Natural killer cell treated with Interleukin-12 subunit alpha and Interleukin-12 subunit beta and Interleukin-15 and Interleukin-18, amount 100 ng/mL, for 72 hours (primary cell): Measurements from ENCODE around the gene VSTM2A. TPM values are rescaled to one million over a fixed set of nuclear protein-coding genes. Genes with fewer than 3 reads are reported as not detected.

Experiments
- ATAC-seq, 2 donors: fragments of 150-1000 bp; cut with Tn5 transposase in 1 of 2; sonication (Bioruptor Pico), chemical (Tn5 transposase) in 1 of 2; 2 replicates each; pipeline ENCODE4 v1.10.0; 2021
- DNase-seq: peaks from one replicate; pipeline ENCODE4 v3.0.0; 2022; ENCODE audit warnings: low spot score
- H3K27ac Mint-ChIP-seq, 2 donors: 1 replicate in 1 of 2; 2 replicates in 1 of 2; pipeline ENCODE4 v1.8.0; 2022; ENCODE audit warnings: mixed read lengths in 2 of 2, mild to moderate bottlenecking in 1 of 2, moderate library complexity in 1 of 2
- H3K27me3 Mint-ChIP-seq, 2 donors: 1 replicate in 1 of 2; 2 replicates in 1 of 2; pipeline ENCODE4 v1.8.0; 2022; ENCODE audit warnings: mixed read lengths in 2 of 2
- H3K36me3 Mint-ChIP-seq: one replicate; pipeline ENCODE4 v1.8.0; 2022; ENCODE audit warnings: mixed read lengths
- H3K4me1 Mint-ChIP-seq, 2 donors: 1 replicate in 1 of 2; 2 replicates in 1 of 2; pipeline ENCODE4 v1.8.0; 2022; ENCODE audit warnings: low read depth in 2 of 2, mixed read lengths in 2 of 2, mild to moderate bottlenecking in 1 of 2
- H3K4me3 Mint-ChIP-seq: one replicate; pipeline ENCODE4 v1.8.0; 2022; ENCODE audit warnings: mixed read lengths
- H3K9me3 Mint-ChIP-seq: 2 replicates; pipeline ENCODE4 v1.8.0; 2022; ENCODE audit warnings: mixed read lengths
- total RNA-seq, 2 donors: library from RNA; stranded (reverse); gene quantifications; one replicate each; pipeline ENCODE4 v1.2.3, GENCODE V29; 2022

The VSTM2A gene
- total RNA-seq, 2 donors from 2014 or later = not detected

GRCh38 chr7:54560198-54560597 lies 18.0 kb downstream of the VSTM2A start:
- H3K9me3 Mint-ChIP-seq = peaks cover 2% of the 10 kb centered on the region
- no peak for DNase-seq
- H3K27ac Mint-ChIP-seq = no peak overlapping the region
- no peak overlapping the region for H3K4me3 Mint-ChIP-seq
- H3K36me3 Mint-ChIP-seq = no peaks in the 10 kb centered on the region
- H3K27me3 Mint-ChIP-seq = no peaks in the 10 kb centered on the region
- no peaks in the 10 kb centered on the region for H3K4me1 Mint-ChIP-seq
- ATAC-seq = no peak

GRCh38 chr7:54560723-54561122 lies 18.5 kb downstream of the VSTM2A start:
- no peak for ATAC-seq
- no peaks in the 10 kb centered on the region for H3K9me3 Mint-ChIP-seq
- H3K4me1 Mint-ChIP-seq = no peaks in the 10 kb centered on the region

GRCh38 chr7:54563329-54563916 lies 21.2 kb downstream of the VSTM2A start:
- no peaks in the 10 kb centered on the region for H3K4me1 Mint-ChIP-seq
- H3K27me3 Mint-ChIP-seq = no peaks in the 10 kb centered on the region
- H3K36me3 Mint-ChIP-seq = no peaks in the 10 kb centered on the region
- no peak for ATAC-seq
- H3K9me3 Mint-ChIP-seq = no peaks in the 10 kb centered on the region
- no peak overlapping the region for H3K4me3 Mint-ChIP-seq
- H3K27ac Mint-ChIP-seq = no peak overlapping the region
- no peak for DNase-seq

More at GRCh38 chr7:54560723-54561122, 18.5 kb downstream of the VSTM2A start:
- Mint-ChIP-seq H3K27me3 (no peaks in the 10 kb centered on the region), H3K4me3 (no peak overlapping the region), H3K27ac (no peak overlapping the region), H3K36me3 (no peaks in the 10 kb centered on the region)
- DNase-seq = no peak

- Mint-ChIP-seq H3K4me3 (no peak overlapping the region), H3K9me3 (no peaks in the 10 kb centered on the region), H3K36me3 (no peaks in the 10 kb centered on the region), H3K4me1 (no peaks in the 10 kb centered on the region), H3K27me3 (no peaks in the 10 kb centered on the region), H3K27ac (no peak overlapping the region)
- no peak for ATAC-seq
- no peak for DNase-seq
Observed at GRCh38 chr7:54565432-54565831, 23.3 kb downstream of the VSTM2A start.

GRCh38 chr7:54581511-54581910 lies 39.3 kb downstream of the VSTM2A start:
- Mint-ChIP-seq H3K27me3 (no peaks in the 10 kb centered on the region), H3K4me3 (no peak overlapping the region), H3K36me3 (no peaks in the 10 kb centered on the region), H3K27ac (no peak overlapping the region), H3K9me3 (peaks cover 12% of the 10 kb centered on the region), H3K4me1 (no peaks in the 10 kb centered on the region)
- ATAC-seq (no peak), DNase-seq (no peak)

- no peaks in the 10 kb centered on the region for H3K4me1 Mint-ChIP-seq
- H3K36me3 Mint-ChIP-seq = no peaks in the 10 kb centered on the region
- H3K4me3 Mint-ChIP-seq = no peak overlapping the region
- DNase-seq (no peak), ATAC-seq (no peak)
- peaks cover 16% of the 10 kb centered on the region for H3K9me3 Mint-ChIP-seq
- H3K27ac Mint-ChIP-seq = no peak overlapping the region
- no peaks in the 10 kb centered on the region for H3K27me3 Mint-ChIP-seq
Observed at GRCh38 chr7:54591404-54592386, 49.5 kb downstream of the VSTM2A start.

- ATAC-seq = no peak
- H3K4me1 Mint-ChIP-seq = no peaks in the 10 kb centered on the region
- peaks cover 14% of the 10 kb centered on the region for H3K9me3 Mint-ChIP-seq
- H3K27me3 Mint-ChIP-seq = no peaks in the 10 kb centered on the region
- H3K27ac Mint-ChIP-seq = no peak overlapping the region
- H3K4me3 Mint-ChIP-seq = no peak overlapping the region
- H3K36me3 Mint-ChIP-seq = no peaks in the 10 kb centered on the region
- no peak for DNase-seq
Observed at GRCh38 chr7:54596747-54597146, 54.6 kb downstream of the VSTM2A start.

GRCh38 chr7:54615537-54615936 lies 73.4 kb downstream of the VSTM2A start:
- H3K27me3 Mint-ChIP-seq = no peaks in the 10 kb centered on the region
- DNase-seq = no peak
- no peak overlapping the region for H3K27ac Mint-ChIP-seq
- ATAC-seq = no peak
- peaks cover 4% of the 10 kb centered on the region for H3K9me3 Mint-ChIP-seq
- H3K4me1 Mint-ChIP-seq = no peaks in the 10 kb centered on the region
- no peaks in the 10 kb centered on the region for H3K36me3 Mint-ChIP-seq
- no peak overlapping the region for H3K4me3 Mint-ChIP-seq

Other genes starting within 250 kb of the VSTM2A start
- gene SEC61G, start 216.8 kb downstream of the VSTM2A start, total RNA-seq = 100 to 1,000 TPM; 125 to 229 TPM